ENCODE results near the gene ABCC4.

DNA sequence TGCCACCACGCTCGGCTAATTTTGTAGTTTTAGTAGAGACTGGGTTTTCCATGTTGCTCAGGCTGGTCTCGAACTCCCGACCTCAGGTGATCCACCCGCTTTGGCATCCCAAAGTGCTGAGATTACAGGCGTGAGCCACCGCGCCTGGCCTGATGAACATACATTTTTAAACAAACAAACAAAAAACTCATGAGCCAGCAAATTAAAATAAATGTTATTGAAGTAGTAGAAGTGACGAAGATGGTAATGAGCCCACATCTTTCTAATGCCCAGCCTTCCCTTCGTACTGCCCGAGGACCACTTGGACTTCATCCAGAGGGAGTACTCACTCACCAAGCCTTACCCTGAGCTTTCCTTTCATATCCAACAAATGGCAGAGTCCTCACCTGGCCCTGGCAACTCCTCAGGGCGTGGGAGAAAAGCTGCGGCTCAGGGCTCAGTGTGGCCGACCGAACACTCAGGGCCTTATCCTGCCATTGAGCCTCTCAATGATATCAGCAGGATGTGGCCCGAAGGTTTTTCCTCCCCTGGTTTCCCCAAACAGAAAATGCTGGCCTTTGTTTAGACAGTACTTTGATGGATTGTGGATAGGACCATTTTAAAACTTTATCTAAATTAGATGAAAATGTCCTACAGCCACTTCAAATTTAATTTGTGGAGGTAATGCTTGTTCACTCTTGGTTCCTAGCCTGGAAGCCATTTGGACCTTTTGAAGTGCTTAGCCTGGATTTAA lies 22.8 kb upstream of the ABCC4 start:
- TF ChIP-seq, protein P1, sequence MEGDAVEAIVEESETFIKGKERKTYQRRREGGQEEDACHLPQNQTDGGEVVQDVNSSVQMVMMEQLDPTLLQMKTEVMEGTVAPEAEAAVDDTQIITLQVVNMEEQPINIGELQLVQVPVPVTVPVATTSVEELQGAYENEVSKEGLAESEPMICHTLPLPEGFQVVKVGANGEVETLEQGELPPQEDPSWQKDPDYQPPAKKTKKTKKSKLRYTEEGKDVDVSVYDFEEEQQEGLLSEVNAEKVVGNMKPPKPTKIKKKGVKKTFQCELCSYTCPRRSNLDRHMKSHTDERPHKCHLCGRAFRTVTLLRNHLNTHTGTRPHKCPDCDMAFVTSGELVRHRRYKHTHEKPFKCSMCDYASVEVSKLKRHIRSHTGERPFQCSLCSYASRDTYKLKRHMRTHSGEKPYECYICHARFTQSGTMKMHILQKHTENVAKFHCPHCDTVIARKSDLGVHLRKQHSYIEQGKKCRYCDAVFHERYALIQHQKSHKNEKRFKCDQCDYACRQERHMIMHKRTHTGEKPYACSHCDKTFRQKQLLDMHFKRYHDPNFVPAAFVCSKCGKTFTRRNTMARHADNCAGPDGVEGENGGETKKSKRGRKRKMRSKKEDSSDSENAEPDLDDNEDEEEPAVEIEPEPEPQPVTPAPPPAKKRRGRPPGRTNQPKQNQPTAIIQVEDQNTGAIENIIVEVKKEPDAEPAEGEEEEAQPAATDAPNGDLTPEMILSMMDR (conservative IDR thresholded peaks at IDR 0.05 in 1 of 2, IDR thresholded peaks at IDR 0.05 in 1 of 2; ENCODE audit: low read depth in 1 of 2, low read length in 2 of 2): no peak
- no peak for TF ChIP-seq EZH2 (IDR thresholded peaks at IDR 0.05; ENCODE audit: low read length, missing control alignments)
